ENCODE results near the gene SLIRP. TPM values are rescaled to one million over a fixed set of nuclear protein-coding genes. Genes with fewer than 3 reads are reported as not detected.
"Not testable (repeated sequence)": the region's sequence is repeated elsewhere in the genome, so short reads cannot be mapped to it uniquely, and the experiment has no call there.

Gene SLIRP
- 113 TPM for total RNA-seq

- peak; percentile 95 for ATAC-seq
Observed at GRCh38 chr14:77707724-77708408, at the start of gene SLIRP, which contains the start of gene ALKBH1. Gene SLIRP, plus strand, starts transcription at chr14:77708103. Its CDS starts 9 bp downstream, at chr14:77708112. Gene ALKBH1, minus strand, starts transcription at chr14:77708023. Its CDS starts 19 bp downstream, at chr14:77708004.

DNA sequence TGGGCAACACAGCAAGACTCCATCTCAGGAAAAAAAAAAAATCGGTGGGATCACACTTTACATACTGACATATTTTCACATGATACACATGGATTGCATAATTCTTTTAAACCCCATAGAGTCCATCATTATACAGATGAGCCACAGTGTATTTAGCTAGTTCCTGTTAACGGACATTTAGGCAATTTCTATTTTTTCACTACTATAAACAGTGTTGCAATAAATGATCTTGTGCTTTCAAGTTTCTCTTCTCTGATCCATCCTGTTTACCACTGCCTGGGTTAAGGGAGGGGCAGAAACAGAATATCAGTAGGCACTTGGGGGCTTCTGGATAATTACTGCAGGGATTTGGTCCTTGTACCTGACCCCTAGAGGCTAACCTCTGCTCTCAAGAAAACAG, 48.1 kb upstream of the SLIRP start:
- no peak for ATAC-seq

DNA sequence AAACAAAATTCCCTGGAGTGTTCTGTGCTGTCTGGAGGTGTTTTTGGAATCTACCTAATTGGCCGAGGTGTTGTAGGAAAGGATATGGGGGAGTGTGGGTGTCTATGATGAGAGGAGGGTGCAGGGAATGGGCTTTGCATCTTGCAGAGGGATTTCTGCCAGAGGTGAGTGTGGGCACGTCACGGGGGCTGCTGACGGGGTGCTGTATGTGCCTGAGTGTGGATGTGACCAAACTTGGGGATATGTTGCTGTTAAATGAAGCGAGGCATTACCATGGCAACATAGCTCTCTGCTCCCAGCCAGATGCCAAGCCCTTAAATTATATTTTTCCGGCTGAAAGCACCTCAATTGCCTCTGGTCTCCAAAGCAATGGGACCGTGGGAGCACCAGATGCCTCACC, 47.1 kb upstream of the SLIRP start:
- no peak for ATAC-seq

GRCh38 chr14:77661562-77661961, 46.3 kb upstream of the SLIRP start:
- not testable (repeated sequence) for ATAC-seq

DNA sequence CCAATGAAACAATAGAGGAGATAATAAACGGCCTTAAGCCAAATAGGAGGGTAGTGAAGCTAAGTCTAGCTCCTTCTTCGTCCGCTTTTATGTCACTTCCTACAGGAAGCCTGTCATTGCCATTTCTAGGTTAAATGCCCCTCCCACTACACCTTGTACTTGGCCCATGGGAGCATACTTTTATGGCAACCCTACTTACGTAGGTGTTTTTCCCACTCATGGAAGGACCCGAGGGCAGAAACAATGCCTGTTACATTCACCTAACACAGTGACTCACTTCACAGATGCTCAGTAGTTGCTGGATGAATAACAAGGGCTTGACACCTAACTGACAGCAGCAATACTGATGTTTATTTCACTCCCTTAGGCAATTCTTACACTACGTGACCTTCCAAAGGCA, 44.6 kb upstream of the SLIRP start:
- peak; percentile 85 for ATAC-seq

DNA sequence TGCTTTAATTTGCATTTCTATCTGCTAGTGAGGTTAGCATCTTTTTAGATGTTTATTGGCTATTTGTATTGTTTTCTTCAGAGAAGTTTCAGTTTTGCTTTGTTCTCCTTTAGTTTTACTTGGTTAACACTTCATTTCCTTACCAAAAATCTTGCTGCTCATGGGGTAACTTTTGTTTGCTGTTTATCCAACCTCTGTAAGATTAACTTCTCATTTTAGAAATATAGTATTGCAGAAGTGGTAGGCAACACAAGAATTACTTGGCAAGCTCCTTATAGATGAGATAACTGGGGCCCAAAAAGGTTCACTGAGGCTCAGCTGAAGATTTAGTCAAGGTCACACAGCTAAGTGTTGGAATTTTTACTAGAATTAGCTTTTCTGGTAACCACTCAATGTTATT, 40.6 kb upstream of the SLIRP start:
- ATAC-seq: no peak

GRCh38 chr14:77673193-77673592, 34.7 kb upstream of the SLIRP start:
- ATAC-seq: no peak

DNA sequence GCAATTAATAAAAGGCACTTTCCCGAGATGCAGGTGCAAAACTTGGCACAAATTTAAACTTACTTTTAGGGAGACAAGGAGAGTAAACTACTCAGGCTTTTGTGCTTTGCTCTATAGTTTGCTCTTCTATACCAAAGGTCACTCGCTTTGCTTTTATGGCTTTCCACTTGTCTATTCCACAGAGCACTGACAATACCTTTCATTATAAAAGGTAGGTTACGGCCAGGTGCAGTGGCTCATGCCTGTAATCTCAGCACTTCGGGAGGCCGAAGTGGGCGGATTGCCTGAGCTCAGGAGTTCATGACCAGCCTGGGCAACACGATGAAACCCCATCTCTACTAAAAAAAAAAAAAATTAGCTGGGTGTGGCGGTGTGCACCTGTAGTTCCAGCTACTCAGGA, 33.0 kb upstream of the SLIRP start:
- ATAC-seq: no peak

DNA sequence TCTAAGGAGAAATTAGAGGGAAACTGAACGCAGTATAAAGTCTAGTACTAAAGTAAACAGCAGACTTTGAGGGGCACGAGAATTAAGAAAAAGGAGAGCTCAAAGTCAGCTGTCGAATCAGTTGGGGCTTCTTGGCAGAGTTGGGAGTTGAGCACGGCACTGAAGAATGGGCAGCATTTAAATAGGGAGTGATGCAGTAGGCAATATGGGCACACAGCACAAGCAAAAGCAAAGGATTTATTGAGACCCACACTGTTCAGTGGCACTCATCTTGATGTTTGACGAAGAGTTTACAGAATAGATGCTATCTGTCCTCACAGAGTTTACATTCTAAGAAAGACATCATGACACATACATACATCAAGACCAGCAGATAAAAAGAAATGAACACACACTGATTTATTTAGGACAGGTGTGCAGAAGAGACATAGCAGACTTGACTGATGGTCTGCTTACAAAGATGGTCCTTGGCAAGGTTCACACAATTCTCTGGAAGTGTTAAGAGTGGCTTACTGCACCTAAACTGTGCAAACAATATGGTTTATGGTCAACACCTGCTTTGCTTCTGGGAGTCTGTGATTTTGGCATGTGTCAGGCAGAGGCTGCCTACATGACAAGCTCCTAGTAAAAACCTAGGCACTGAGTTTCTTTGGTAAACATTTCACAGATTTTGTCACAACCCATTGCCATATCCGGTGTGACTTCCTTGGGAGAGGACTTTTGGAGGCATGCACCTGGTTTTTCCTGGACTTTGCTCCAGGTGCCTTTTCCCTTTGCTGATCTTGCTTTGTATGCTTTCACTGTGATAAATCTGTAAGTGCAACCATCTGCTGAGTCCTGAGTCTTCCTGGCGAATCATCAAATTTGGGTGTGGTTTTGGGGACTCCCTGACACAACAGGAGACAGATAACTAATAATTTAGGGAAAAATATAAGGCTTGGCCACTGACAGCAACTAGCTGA, 26.4 kb upstream of the SLIRP start:
- ATAC-seq: no peak

- no peak for ATAC-seq
Observed at GRCh38 chr14:77682158-77682553, 25.7 kb upstream of the SLIRP start.

DNA sequence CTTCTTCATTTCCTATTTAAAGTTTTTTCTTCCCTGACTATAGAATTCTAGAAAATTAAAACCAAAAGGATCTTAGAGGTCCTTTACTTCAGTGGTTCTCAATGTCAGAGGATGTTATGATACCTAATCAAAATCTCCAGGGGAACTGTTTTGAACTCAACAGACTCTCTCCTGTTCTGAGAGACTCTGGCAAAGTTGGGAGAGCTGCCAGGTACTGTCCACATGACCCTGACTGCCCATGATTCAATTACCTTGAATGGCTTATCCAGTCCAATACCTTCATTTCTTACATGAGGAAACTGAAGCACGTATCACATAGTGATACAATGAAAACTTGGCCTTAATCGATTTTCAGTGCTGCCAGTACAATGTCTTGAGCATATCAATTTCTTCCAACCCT, 16.6 kb upstream of the SLIRP start:
- no peak for ATAC-seq

- peak; percentile 47 for ATAC-seq
Observed at GRCh38 chr14:77707355-77707723, 564 bp upstream of the SLIRP start.

GRCh38 chr14:77708749-77709148, 846 bp downstream of the SLIRP start:
- ATAC-seq: no peak

DNA sequence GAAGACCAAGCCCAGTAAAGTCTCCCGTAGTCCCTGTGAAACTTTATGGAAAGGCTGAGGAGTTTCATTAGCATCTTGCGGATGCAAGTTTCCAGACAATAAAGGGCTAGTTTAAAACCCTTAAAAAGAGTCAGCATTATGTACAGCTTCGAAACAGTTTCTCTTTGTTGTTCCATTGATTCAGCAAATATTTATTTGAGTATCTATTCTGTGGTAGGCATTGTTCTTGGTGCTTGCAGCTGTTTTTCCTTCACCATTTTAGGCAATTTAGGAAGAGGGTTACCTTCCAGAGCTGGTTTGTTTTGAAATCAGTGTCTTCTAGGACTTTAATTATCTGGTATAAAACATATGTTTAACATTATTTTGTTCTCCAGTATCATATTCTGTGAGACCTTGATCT, 1.5 kb downstream of the SLIRP start:
- ATAC-seq: no peak

DNA sequence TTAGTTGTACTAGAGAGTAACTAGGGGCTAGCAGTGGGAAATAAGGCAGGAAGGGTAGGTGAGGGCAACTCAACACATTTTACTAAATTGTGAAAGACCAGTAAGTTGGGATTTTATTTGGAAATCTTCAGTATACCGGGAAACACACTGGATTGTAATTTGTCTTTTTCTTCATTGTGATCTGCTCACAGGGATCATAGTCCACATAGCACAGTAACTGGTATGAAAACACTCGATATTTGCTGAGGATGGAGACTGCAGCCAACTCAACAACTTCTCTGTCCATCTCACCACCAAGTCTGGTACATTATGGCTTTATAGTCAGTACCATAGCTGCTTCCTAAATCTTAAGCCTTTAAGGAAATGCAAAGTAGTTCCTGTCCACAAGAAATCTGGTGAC, 2.5 kb downstream of the SLIRP start:
- no peak for ATAC-seq

- ATAC-seq: no peak
Observed at GRCh38 chr14:77714926-77715325, 7.0 kb downstream of the SLIRP start.

- ATAC-seq: no peak
Observed at GRCh38 chr14:77717608-77718305, 9.9 kb downstream of the SLIRP start.

- no peak for ATAC-seq
Observed at GRCh38 chr14:77721437-77721836, 13.5 kb downstream of the SLIRP start.

- ATAC-seq: no peak
Observed at GRCh38 chr14:77722301-77722700, 14.4 kb downstream of the SLIRP start.

DNA sequence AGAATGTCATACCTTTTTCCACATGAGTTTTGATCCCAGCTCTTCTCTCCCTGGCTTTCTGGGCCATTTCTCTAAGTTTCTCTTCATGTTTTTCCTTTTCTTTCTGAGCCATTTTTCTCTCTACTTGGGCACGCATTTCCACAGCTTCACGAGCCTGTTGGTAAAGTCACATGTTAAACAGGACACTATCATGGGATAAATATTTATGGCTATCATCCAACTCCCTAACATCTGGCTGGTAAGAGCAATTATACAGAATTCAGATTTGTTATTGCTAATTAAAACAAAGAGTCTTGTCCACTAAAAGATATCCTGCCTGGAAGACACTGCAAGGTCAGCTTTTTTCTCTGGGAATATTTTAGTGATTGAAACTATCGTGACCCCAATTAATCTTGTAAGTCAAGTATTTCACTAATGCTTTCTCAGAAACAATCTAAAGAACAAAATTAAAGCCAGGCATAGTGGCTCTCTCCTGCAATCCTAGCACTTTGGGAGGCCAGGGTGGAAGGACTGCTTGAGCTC, 23.1 kb downstream of the SLIRP start:
- no peak for ATAC-seq

GRCh38 chr14:77738559-77739250, 30.8 kb downstream of the SLIRP start:
- ATAC-seq: no peak

- no peak for ATAC-seq
Observed at GRCh38 chr14:77741438-77741837, 33.5 kb downstream of the SLIRP start.

Data from esophagus mucosa (tissue), 1 donor.